Fibroblast of upper back skin (primary cell): ENCODE data around the gene PRKCE.

Source experiments
- DNase-seq: peaks from one replicate; pipeline ENCODE4 v3.0.0-alpha.2; 2013

PRKCE gene

DNA sequence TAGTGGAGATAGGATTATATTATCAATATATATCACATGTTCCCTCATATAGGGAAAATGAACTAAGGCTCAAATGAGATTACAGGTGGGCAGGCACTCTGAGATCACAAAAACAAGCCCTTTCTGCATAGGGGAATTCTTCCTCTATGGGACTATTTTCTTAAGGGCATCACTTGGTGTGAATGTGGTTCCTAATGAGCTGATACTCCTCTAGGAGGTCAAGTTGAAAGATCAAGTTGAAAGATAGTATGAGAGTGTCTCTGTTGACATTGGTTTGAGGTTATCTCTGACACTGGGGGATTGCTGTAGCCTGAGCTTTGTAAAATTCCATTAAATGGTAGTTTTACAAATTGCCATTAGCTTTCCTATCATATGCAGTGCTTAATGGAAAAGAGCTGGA lies 270.4 kb downstream of the PRKCE start:
- no peak for DNase-seq

DNA sequence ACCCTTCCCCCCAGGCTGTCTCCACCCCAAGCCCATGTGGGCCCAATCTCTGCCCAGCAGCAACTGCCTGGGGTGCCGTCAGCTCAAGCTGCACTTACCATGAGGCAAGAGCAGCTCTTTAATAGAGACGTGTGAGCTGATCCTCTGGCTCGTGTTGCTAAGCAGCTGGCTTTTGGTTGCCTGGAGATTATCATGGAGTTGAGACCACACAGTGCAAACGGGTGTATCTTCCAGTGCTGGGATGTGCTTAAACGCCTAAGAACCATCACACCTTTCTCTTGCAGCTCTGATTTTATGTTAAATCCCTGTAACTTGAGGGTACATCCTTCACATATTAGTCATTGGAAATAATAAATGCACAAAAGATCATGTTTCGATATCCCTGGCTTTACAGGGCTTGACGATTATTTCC lies 271.1 kb downstream of the PRKCE start:
- peak; percentile 28 for DNase-seq

DNA sequence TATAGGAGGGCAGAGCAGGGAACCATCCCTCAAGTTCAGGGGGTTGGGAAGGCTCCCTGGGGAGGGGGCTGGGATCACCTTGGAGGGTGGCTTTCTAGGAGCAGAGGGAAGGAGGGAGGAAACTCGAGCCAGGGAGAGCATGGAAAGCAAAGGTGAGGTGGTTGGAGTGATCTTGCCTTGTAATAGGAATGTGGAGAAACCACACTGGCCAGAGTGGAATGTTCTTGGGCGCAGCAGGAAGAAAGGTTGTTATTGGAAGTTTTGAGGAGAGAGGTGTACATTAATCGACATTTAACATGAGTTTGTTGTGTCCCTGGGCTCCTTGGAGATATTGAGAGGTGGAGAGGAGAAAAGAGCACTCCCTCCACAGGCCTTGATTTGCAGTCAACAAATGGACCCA lies 272.2 kb downstream of the PRKCE start:
- DNase-seq: no peak

DNA sequence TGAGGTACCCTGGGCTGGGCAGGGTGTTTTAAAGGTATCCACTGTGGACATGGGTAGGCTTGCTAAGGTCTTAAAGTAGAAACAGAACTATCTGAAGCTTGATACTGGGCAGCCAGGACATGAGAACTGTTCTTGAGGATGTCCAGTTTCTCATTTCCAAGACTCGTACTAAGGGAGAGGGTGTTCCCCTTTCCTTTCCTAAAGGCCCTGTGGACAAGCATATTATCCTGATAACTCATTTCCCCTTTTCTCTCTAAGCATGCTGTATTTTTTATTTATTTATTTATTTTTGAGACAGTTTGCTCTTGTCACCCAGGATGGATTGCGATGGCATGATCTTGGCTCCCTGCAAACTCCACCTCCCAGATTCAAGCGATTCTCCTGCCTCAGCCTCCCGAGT lies 273.6 kb downstream of the PRKCE start:
- DNase-seq: no peak

DNA sequence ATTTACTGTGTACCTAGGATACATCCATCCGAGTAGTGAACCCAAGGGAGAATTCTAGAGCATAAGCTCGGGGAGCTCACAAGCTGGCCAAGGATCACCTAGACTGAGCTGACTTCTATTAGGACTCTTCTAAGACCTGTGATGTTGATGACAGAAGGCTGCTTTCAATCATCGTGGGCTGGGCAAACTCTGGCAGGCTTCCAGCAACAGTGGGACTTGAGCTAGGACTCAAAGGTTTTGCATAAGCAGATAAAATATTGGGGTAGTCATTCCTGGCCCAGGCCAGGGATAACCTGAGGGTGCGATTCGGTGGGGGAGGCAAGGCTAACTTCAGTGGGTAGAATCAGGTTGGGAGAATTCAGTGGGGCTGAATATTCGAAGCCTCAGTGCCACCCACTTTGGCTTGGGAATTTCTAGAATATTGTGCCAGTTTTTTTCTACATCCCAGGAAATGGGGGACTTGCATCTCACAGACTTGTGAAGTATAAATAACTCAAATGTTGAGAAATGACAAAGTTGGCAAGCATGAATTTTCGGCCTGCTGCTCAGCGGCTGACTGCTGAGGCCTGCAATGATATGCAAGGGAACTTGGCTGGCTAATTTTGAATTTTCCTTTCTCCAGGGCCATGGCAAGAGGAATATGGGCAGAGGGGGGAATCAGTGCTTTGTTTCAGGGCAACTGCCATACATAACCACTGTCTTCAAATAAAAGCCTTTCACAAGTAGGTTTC lies 274.3 kb downstream of the PRKCE start:
- no peak for DNase-seq

DNA sequence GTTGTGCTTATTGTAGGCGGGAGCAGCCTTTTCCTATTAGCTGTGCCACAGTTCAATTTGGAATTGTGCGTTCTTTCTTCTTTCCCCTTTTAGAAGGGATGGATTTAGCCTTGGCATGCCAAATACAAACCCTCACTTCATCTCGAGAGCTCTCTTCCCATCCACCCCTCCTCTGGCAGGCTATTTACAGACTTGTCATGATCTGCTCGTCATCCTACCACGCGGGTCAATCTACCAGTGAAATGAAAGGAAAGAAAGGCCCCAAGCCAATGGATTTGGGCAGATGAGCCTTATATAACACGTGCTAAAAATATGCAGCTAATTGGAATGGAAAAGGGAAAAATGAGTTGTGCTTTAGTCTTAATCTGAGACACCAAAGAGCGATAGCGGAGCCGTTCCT lies 277.5 kb downstream of the PRKCE start:
- no peak for DNase-seq

DNA sequence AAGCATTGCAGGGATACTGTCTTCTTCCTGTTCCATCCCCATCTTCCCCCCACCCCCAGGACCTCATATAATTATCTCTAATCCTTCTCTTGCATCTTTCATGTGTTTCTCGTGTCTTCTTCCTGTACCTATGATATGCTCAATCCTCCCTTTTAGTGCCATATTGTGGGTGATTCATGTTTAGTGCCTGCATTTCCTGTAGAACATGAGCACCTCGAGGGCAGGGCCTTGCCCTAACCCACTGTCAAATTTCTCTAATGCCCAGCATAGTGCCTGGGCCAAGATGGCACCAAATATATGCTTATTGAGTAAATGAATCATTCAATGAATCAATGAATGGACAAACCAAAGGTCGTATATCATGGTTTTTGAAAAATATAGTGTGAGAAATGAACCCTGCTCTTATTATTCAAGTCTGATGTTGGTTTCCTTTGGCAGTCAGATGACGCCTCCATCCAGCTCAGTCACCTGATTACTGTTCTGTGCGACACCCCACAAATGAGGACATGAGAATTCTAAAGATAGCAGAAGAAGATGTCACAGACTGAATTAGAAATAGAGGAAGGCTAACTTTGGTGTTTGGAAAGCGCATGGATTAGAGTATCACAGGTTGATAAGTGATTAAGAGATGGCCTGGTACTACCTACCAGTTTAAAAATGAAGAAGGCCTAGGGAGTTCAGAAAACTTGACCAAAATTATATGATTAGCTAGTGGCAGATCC lies 278.4 kb downstream of the PRKCE start:
- DNase-seq: no peak

DNA sequence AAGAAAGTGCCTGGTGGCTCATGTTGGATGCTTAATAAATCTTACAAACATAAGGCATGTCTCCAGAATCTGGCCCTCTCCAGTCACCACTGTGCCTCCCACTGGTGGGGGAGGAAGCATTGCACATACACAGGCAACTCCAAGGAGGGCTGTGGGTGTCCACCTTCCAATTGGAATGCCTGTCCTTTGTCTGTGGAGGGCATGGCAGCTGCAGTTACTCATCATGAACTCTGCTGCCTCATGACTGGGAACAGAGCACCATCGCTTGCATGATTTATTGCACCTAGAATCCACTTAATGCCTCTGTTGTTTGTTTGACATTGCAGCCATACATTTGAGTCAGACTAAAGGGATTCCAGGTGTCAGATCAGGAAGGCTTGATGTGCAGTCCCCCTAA lies 278.9 kb downstream of the PRKCE start:
- DNase-seq: peak; percentile 85

DNA sequence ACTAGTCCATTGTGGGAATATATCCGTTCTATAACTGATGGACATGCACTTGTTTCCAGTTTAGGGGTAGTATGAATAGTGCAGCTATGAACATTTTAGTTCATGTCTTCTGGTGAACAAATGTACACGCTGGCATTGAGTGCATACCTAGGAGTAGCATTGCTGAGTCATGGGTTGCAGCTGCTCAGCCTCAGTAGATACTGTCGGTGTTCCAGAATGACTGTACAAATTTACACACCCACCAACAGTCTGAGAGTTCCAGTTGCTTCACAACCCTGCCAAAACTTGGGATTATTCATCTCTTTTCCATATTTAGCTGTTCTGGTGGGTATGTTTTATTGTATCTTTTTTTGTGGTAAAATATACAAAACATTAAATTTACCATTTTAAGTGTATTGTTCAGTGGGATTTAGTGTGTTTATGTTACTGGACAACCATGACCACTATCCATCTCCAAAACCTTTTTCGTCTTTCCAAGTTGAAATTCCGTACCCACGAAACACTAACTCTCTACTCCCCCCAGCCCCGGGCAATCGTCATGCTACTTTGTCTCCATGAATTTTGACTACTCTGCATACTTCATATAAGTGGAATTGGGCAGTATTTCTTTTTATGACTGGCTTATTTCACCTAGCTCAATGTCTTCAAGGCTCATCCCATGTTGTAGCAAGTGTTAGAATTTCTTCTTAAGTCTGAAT lies 281.0 kb downstream of the PRKCE start:
- peak; percentile 72 for DNase-seq

DNA sequence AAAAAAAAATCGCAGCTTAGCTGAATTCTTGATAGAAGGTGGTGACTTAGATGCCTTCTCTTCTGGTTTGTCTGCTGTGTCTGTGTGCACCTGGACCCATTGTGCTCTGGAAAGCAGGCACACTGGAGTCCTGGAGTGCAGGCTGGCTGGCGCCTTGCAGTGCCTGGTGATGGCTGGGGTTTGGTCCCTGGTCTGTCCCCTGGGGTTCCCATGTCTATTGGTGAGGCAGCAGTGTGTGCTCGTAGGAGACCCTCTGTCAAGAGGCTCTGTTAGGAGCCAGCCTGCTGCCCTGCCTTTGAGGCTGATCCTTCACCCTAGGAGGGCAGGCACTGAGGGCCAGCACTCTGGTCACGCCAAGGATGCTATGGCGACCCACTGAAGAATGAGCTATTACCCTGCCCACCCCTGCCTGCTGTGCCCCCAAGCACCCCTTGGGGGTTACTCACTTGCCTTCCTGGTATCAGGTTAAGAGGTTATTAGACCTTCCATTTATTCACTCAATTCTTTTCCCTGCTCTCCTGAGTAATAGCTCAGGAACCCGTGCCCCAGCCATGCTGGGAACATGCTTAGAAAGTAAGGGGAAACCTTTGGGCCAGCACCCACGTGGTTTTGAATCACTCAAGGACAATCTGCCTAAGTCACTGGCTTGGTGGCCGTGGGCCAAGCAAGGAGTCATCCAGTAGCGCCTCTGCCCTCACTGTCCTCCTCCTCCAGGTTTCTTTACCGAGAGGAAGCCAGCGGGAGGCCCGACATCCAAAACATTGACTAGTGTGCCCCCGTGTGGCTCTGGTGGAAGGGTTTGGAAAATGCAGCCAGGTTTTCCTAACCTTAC lies 284.5 kb downstream of the PRKCE start:
- peak; percentile 99 for DNase-seq

DNA sequence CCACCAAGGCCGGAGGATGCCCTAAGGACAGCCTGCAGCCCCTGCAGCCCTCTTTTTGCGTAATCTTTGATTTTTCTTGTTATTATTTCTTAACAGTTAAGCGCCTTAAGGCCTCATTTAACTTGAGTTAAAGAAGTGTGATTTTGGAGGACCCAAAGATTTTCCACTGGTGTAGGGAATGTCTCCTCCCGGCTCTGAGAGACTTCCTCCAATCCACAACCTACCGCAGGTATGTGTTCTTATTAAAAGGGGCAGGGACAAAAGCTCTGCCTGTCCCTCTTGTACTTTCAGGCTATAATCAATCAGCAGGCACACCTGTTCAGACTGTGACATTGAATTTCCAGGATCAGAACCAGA lies 285.1 kb downstream of the PRKCE start:
- DNase-seq: no peak

DNA sequence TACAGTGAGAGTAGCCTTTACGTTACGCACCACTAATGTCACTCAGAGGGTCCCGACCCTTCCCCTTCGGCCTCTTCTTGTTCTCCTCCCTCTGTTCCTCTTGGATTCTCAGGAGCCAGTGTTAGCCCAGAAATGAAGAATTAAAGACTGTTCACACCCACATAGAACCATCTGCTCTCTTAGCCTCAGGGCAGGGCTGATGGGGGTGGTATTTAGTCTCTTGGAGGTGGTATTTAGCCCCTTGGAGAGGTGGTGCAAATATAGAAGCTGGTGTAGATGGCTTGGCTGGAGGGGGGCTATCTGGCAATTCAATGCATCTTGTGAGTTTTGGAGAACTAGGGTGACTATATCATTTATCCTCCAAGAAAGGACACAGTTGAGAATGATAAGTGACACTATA lies 286.5 kb downstream of the PRKCE start:
- DNase-seq: no peak

DNA sequence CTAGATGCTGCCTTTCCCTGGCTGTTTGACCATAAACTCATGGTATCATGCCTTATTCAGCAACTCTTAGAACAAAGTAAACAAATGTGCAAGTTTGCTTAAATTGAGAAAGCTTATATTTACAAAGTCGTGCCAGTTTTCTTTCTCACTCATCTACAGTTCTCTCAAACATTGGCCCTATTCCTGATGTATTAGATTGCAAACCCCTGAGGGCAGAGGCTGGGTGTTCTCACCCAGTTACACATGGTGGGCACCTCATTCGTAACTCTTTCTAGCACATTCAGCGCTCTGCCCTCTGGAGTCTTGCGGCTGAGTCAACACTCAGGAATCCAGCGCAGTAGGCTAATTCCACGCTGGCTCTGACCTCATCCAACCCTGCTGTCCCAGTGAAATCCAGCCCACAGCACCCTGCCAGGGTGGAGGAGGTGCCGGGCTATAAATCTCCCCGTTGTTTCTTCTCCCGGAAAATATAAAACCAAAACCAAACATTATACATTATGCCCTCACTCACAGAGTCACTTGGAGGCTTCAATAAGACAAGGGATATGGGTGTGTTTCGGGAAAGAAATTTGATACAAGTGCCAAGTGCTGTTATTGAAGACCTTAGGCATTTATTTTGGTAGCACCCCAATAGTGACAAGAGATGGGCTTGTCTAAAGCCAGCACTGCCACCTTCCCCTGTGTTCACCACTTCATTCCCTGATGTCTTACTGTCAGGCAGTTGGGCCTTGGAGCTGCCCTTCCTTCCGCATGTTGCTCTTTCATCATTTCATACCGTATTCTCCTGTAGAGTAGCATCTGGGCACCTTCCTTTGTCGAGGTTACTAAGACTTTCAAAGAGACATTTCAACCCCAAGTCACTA lies 287.4 kb downstream of the PRKCE start:
- peak; percentile 94 for DNase-seq

DNA sequence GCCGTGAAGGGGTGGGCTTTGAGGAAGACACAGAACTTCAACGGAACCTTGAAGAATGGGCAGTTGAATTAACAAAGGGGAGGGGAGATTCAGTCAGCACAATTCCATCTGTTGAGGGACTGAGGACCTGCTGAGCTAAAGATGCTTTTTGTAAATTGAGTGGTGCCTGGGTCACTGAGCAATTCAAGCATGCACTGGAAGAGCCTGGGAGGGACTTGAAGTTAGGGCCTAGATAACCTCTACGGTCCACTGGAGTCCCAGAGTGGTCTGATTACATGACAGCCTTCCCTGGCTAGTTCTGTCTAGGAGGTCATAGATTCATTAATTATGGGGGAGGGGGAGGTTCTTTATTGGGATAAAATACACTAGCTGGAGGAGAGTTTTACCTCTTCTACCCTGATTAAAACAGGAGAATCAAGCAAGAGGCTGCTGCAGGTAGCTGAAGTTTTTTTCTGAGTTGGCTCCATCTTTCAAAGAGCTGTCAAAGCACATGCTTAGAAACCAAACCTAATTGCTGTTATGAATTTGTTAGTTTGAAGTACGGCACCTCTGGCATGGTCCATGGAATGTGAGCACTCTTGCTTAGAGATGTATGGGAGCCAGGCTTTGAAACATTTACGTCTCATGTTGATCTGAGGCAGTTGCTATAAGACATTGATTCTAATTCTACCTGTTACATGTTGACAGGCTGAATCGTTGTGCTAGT lies 290.2 kb downstream of the PRKCE start:
- no peak for DNase-seq

DNA sequence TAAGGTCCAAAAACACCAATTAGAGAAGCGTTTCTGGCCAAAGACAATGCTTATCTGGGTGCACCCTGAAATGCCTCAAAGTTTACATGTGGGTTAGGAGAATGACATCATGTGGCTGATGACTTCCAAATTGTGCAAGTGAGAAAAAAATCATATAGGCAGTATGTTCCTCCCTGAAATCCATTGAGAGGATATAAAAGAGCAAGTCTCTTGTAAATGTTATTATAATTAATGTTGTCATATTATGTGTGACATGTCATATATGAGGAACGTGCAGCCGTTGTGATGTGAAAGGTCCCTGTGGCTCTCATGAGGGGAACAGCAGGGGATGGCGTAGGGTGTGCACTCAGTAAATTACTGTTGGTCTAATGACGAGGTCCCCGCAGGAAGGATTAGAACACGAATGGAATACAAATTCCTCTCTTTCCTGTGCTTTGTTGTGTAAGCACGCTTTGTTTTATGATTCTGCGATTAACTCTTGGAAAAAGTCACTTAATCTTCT lies 290.8 kb downstream of the PRKCE start:
- no peak for DNase-seq

DNA sequence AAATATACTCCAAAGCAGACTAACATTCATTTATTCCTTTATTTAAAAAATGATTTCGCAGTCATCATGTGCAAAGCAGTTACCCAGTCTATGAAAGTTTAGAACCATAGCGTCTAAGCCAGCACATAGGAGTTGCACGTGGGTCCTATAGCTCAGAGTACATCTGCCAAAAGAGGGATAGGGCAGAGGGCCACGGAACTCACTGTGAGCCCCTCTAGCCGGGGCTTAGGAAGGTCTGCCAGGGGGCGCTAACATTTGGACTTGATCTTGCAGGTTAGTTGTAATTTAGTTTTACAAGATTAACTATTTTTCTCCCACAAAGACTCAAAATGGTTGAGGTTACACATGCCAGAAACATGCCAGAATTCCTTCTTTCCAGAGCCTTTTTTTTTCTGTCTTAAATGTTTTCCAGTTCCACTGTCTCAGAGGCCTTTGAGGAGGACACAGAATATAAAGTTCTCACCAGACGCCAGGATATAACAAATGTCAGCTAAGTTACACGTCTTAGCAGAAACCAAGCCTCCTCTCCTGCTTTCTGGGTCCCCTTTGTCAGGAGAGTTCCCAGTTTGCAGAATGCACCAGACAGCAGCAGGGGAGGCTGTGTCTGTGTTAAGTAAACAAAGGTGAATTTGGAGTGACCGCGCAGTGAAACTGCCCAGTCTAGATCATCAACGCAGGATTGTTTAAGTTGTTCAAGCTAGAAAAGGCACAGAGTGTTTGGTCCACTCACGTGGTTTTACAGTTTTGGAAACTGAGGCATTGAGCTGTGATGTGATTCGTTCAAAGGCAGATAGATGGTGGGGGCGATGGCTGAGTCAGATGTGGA lies 292.0 kb downstream of the PRKCE start:
- DNase-seq: peak; percentile 47

DNA sequence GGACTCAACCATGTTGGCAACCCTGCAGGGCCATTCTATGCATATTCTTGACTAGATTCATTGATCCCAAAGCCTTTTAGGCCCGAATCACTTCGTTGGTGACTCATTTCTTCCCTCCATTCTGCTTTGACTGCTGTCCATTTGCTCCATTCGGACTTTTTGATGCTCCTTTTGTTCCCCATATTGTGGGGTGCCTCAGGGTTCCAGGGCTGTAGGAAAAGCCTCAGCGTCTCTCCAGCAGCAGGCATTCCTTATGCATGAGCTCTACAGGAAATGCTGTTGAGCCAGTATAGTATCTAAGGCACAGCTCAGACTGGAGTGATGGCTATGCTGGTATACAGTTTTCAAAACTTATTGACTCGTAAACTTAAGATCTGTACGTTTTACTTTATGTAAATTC lies 292.6 kb downstream of the PRKCE start:
- DNase-seq: peak; percentile 87

DNA sequence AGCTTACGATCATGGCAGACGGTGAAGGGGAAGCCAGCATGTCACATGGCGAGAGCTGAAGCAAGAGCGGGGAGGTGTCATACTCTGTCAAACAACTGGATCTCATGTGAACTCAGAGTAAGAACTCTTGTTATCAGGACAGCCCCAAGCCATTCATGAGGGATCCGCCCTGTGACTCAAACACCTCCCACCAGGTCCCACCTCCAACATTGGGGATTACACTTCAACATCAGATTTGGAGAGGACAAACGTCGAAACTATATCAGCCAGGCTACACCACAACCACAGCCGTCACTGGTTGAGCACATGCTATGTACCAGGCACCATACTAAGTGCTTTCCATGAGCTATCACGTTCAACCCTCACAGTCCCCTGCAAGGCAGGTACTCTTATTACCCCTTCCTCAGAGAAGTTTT lies 293.8 kb downstream of the PRKCE start:
- no peak for DNase-seq

DNA sequence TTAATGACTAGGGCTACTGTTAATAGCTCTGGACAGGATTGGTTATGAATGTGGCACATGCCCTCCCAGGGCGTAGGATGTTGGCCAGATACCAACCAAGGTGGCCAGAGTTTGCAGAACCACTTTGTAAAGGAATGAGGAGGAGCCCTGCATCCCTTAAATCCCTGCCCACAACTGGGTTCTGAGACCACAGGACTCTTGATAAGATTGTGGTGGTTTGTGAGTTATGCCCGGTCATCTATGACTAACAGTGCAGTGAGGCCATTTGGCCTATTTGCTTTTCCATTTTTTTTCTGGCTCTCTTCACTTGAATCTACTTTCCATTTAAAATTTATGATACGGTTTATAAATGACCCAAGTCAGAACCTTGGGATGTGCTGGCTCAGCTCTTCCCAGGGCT lies 294.5 kb downstream of the PRKCE start:
- DNase-seq: peak; percentile 80

DNA sequence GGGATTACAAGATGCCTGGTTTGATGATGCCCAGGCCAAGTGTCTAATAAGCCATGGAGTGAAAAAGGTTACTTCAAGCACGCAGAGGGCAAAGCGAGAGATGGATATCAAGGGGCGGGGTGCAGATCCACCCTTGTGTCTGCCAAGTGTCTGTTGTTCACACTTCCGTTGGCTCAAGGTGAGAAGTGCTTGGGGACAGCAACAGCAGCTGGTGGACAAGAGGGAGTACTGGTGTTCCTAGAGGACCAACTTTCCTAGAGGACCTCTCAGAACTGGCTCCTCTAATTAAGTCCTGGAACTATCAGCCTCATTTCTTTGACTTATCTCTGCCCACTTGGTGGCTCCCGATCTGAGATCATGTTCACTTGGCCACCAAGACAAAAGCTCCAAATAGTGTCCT lies 299.1 kb downstream of the PRKCE start:
- DNase-seq: no peak
